HG02852 (cell line): Measurements from ENCODE around the gene GPATCH3.
"Not testable (repeated sequence)": the region's sequence is repeated elsewhere in the genome, so short reads cannot be mapped to it uniquely, and the experiment has no call there.

Experiments used
- ATAC-seq: cut with Tn5 transposase; IDR thresholded peaks from one replicate; pipeline ENCODE4 v1.9.1; 2021; ENCODE audit warnings: mild to moderate bottlenecking, moderate library complexity; ENCODE audit not compliant: unreplicated experiment

Gene GPATCH3

GRCh38 chr1:26913754-26914619, 13.7 kb upstream of the GPATCH3 start, which contains the start of gene NR0B2:
Gene NR0B2, minus strand, starts transcription at chr1:26913975. Its CDS starts 35 bp downstream, at chr1:26913940.
- no peak for ATAC-seq

GRCh38 chr1:26913389-26913753, 13.1 kb upstream of the GPATCH3 start:
- no peak for ATAC-seq

- ATAC-seq = no peak
These were observed 11.9 kb upstream of the GPATCH3 start for GRCh38 chr1:26912147-26912490.

GRCh38 chr1:26911399-26912146, 11.3 kb upstream of the GPATCH3 start:
- ATAC-seq = no peak

GRCh38 chr1:26910343-26911160, 10.3 kb upstream of the GPATCH3 start:
- ATAC-seq = no peak

- ATAC-seq = no peak
These were observed 9.7 kb upstream of the GPATCH3 start for GRCh38 chr1:26909951-26910342.

- ATAC-seq = no peak
These were observed 7.0 kb upstream of the GPATCH3 start for GRCh38 chr1:26907071-26907917.

- ATAC-seq = no peak
These were observed 696 bp upstream of the GPATCH3 start for GRCh38 chr1:26900815-26901511.

GRCh38 chr1:26897351-26897750, 2.9 kb downstream of the GPATCH3 start:
- no peak for ATAC-seq

GRCh38 chr1:26894263-26894662, 6.0 kb downstream of the GPATCH3 start:
- no peak for ATAC-seq

GRCh38 chr1:26890467-26890796, 9.8 kb downstream of the GPATCH3 start:
- peak; percentile 35 for ATAC-seq

- peak; percentile 93 for ATAC-seq
These were observed 10.5 kb downstream of the GPATCH3 start, which contains the start of gene GPN2 for GRCh38 chr1:26889551-26890466. Gene GPN2, minus strand, starts transcription at chr1:26890283. Its CDS starts 187 bp downstream, at chr1:26890096.

- no peak for ATAC-seq
These were observed 12.0 kb downstream of the GPATCH3 start for GRCh38 chr1:26888231-26888630.

GRCh38 chr1:26887125-26887524, 13.1 kb downstream of the GPATCH3 start:
- ATAC-seq = no peak

- ATAC-seq = no peak
These were observed 17.4 kb downstream of the GPATCH3 start for GRCh38 chr1:26882696-26883463.

- ATAC-seq = not testable (repeated sequence)
These were observed 18.7 kb downstream of the GPATCH3 start for GRCh38 chr1:26881611-26882010.

GRCh38 chr1:26879793-26880192, 20.5 kb downstream of the GPATCH3 start:
- no peak for ATAC-seq

- no peak for ATAC-seq
These were observed 22.9 kb downstream of the GPATCH3 start for GRCh38 chr1:26877326-26877725.
